Activated CD4-positive, alpha-beta T cell treated with anti-CD3 and anti-CD28 coated beads for 36 hours (primary cell): ENCODE measurements around the gene FOXP4. TPM values are rescaled to one million over a fixed set of nuclear protein-coding genes. Genes with fewer than 3 reads are reported as not detected.
"Not testable (repeated sequence)": the region's sequence is repeated elsewhere in the genome, so short reads cannot be mapped to it uniquely, and the experiment has no call there.

Experiments used
- ATAC-seq: fragments of 200-7000 bp; cut with Tn5 transposase; one replicate; pipeline ENCODE4 v1.10.0; 2021; ENCODE audit warnings: mild to moderate bottlenecking, moderate library complexity
- CTCF ChIA-PET: fragments of 350-600 bp; sonication (Branson Sonifier 250); formaldehyde crosslinking; loops from one replicate; lab custom pipeline; 2021; ENCODE audit warnings: antibody characterized with exemption; lab: Charles Lee
- POLR2A ChIA-PET: fragments of 350-600 bp; sonication (Branson Sonifier 250); formaldehyde crosslinking; loops from one replicate; lab custom pipeline; 2021; ENCODE audit warnings: antibody characterized with exemption, inconsistent platforms; lab: Charles Lee
- DNase-seq: peaks from one replicate; pipeline ENCODE4 v3.0.0-alpha.2; 2020
- H3K27ac Mint-ChIP-seq: one replicate; pipeline ENCODE4 v1.8.0; 2021; ENCODE audit warnings: mixed read lengths
- H3K27me3 Mint-ChIP-seq: one replicate; pipeline ENCODE4 v1.8.0; 2021; ENCODE audit warnings: mixed read lengths
- H3K36me3 Mint-ChIP-seq: one replicate; pipeline ENCODE4 v1.8.0; 2021; ENCODE audit warnings: low read depth, mixed read lengths
- H3K4me1 Mint-ChIP-seq: one replicate; pipeline ENCODE4 v1.8.0; 2021; ENCODE audit warnings: mixed read lengths
- H3K4me3 Mint-ChIP-seq: one replicate; pipeline ENCODE4 v1.8.0; 2021; ENCODE audit warnings: mild to moderate bottlenecking, moderate library complexity, mixed read lengths
- H3K9me3 Mint-ChIP-seq: one replicate; pipeline ENCODE4 v1.8.0; 2021; ENCODE audit warnings: low read depth, mixed read lengths
- intact Hi-C, 2 experiments: fragments of 100-400 bp; cut with DNase I in 1 of 2; cut with micrococcal nuclease in 1 of 2; formaldehyde crosslinking; loops; one replicate each; pipeline versions ENCODE4 v1.14.2 to v1.15.1; 2022 to 2024; cut with DNase I, micrococcal nuclease
- total RNA-seq, 2 experiments: library from RNA; stranded (reverse); gene quantifications; one replicate each; pipeline ENCODE4 v1.2.3, GENCODE V29; 2021

Gene FOXP4
- total RNA-seq, 2 experiments from 2014 or later: 11.1 to 13.8 TPM

GRCh38 chr6:41602864-41603608 lies 56.9 kb downstream of the FOXP4 start:
- POLR2A ChIA-PET: no interaction called here
- intact Hi-C loops: loop anchor here (1.0 to 5.0 kb wide), 6 partner anchors 79 to 564 kb away; partner anchors contain the start of gene FRS3 (in 1 of the 2)
- peaks cover 3% of the 10 kb centered on the region for H3K4me1 Mint-ChIP-seq
- DNase-seq (peak; percentile 86), ATAC-seq (peak; percentile 93)
- H3K36me3 Mint-ChIP-seq: no peaks in the 10 kb centered on the region
- no peak overlapping the region for H3K4me3 Mint-ChIP-seq
- H3K9me3 Mint-ChIP-seq: no peaks in the 10 kb centered on the region
- CTCF ChIA-PET: interaction anchor here (0.6 to 4.4 kb wide), 25 partner anchors 9 to 612 kb away, joined by 3 to 48 read pairs (median 4); no protein-coding TSS in a partner anchor
- no peaks in the 10 kb centered on the region for H3K27me3 Mint-ChIP-seq
- no peak overlapping the region for H3K27ac Mint-ChIP-seq

GRCh38 chr6:41604006-41604405 lies 57.8 kb downstream of the FOXP4 start:
- Mint-ChIP-seq H3K36me3 (no peaks in the 10 kb centered on the region), H3K4me1 (peaks cover 3% of the 10 kb centered on the region), H3K27me3 (no peaks in the 10 kb centered on the region), H3K9me3 (no peaks in the 10 kb centered on the region), H3K27ac (no peak overlapping the region), H3K4me3 (no peak overlapping the region)
- ATAC-seq (no peak), DNase-seq (no peak)
- intact Hi-C loops: loop anchor here in 1 of 2 experiments (5.0 kb wide), 1 partner anchor 173 kb away; the partner anchor contains the start of gene FRS3
- CTCF ChIA-PET: interaction anchor here (1.5 to 4.4 kb wide), 4 partner anchors 10 to 175 kb away, joined by 4 to 48 read pairs (median 12); no protein-coding TSS in a partner anchor
- POLR2A ChIA-PET: no interaction called here

GRCh38 chr6:41605649-41606048 lies 59.5 kb downstream of the FOXP4 start:
- CTCF ChIA-PET: interaction anchor here (0.6 to 2.4 kb wide), 5 partner anchors 10 to 82 kb away, joined by 3 to 5 read pairs (median 3); no protein-coding TSS in a partner anchor
- Mint-ChIP-seq H3K4me3 (no peak overlapping the region), H3K9me3 (no peaks in the 10 kb centered on the region), H3K27ac (no peak overlapping the region), H3K36me3 (no peaks in the 10 kb centered on the region), H3K27me3 (no peaks in the 10 kb centered on the region), H3K4me1 (peaks cover 3% of the 10 kb centered on the region)
- DNase-seq (no peak), ATAC-seq (no peak)
- POLR2A ChIA-PET: no interaction called here
- intact Hi-C loops: no loop called here

GRCh38 chr6:41607036-41607435 lies 60.9 kb downstream of the FOXP4 start:
- CTCF ChIA-PET: interaction anchor here (0.7 to 2.4 kb wide), 4 partner anchors 12 to 162 kb away, joined by 3 to 5 read pairs (median 3); no protein-coding TSS in a partner anchor
- Mint-ChIP-seq H3K27ac (no peak overlapping the region), H3K27me3 (peaks cover 2% of the 10 kb centered on the region), H3K9me3 (no peaks in the 10 kb centered on the region), H3K36me3 (no peaks in the 10 kb centered on the region), H3K4me1 (peaks cover 3% of the 10 kb centered on the region), H3K4me3 (no peak overlapping the region)
- ATAC-seq (no peak), DNase-seq (no peak)
- intact Hi-C loops: no loop called here
- POLR2A ChIA-PET: no interaction called here

- POLR2A ChIA-PET: no interaction called here
- H3K27ac Mint-ChIP-seq: no peak overlapping the region
- H3K4me3 Mint-ChIP-seq: no peak overlapping the region
- H3K36me3 Mint-ChIP-seq: no peaks in the 10 kb centered on the region
- no peak for ATAC-seq
- peaks cover 5% of the 10 kb centered on the region for H3K27me3 Mint-ChIP-seq
- intact Hi-C loops: no loop called here
- peaks cover 2% of the 10 kb centered on the region for H3K4me1 Mint-ChIP-seq
- CTCF ChIA-PET: interaction anchor here (0.7 kb wide), 1 partner anchor 163 kb away, joined by 3 read pairs; no protein-coding TSS in a partner anchor
- no peak for DNase-seq
- peaks cover 3% of the 10 kb centered on the region for H3K9me3 Mint-ChIP-seq
Measured at GRCh38 chr6:41607736-41608135, 61.6 kb downstream of the FOXP4 start.

- H3K4me3 Mint-ChIP-seq: no peak overlapping the region
- H3K36me3 Mint-ChIP-seq: no peaks in the 10 kb centered on the region
- intact Hi-C loops: no loop called here
- no peak overlapping the region for H3K27ac Mint-ChIP-seq
- DNase-seq: no peak
- ATAC-seq: no peak
- ChIA-PET CTCF (interaction anchor here (0.6 kb wide), 1 partner anchor 10 kb away, joined by 3 read pairs; no protein-coding TSS in a partner anchor), POLR2A (no interaction called here)
- H3K9me3 Mint-ChIP-seq: peaks cover 3% of the 10 kb centered on the region
- H3K4me1 Mint-ChIP-seq: no peaks in the 10 kb centered on the region
- peaks cover 5% of the 10 kb centered on the region for H3K27me3 Mint-ChIP-seq
Measured at GRCh38 chr6:41608443-41609151, 62.4 kb downstream of the FOXP4 start.

- H3K27ac Mint-ChIP-seq: no peak overlapping the region
- no peak for DNase-seq
- no peak for ATAC-seq
- H3K9me3 Mint-ChIP-seq: peaks cover 3% of the 10 kb centered on the region
- H3K4me3 Mint-ChIP-seq: no peak overlapping the region
- no peaks in the 10 kb centered on the region for H3K36me3 Mint-ChIP-seq
- CTCF ChIA-PET: interaction anchor here (1.3 to 2.9 kb wide), 4 partner anchors 11 to 247 kb away, joined by 3 to 9 read pairs (median 7); no protein-coding TSS in a partner anchor
- peaks cover 9% of the 10 kb centered on the region for H3K27me3 Mint-ChIP-seq
- intact Hi-C loops: no loop called here
- no peaks in the 10 kb centered on the region for H3K4me1 Mint-ChIP-seq
- POLR2A ChIA-PET: no interaction called here
Measured at GRCh38 chr6:41614715-41615114, 68.5 kb downstream of the FOXP4 start.

DNA sequence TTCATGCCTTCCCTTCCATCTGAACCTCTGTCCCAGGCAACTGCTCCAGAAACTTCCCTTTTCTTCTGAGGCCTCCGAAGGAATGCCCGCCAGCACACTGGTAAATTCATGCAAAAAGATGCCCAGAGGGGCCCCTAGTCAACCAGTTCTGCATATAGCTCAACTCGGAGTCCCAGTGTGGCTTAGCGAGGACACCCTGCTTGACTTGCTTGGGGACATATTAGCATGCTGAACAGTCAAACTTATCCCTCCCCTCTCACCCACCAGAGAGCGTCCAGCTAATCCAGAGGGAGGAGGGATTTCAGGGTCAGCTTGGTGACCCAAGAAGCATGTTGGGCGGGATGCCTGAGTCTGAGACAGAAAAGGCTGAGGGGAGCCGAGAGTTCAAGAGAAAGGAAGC lies 69.1 kb downstream of the FOXP4 start:
- ChIA-PET POLR2A (no interaction called here), CTCF (interaction anchor here (0.7 to 2.9 kb wide), 5 partner anchors 10 to 247 kb away, joined by 3 to 9 read pairs (median 3); no protein-coding TSS in a partner anchor)
- Mint-ChIP-seq H3K27ac (no peak overlapping the region), H3K36me3 (no peaks in the 10 kb centered on the region), H3K27me3 (peaks cover 9% of the 10 kb centered on the region), H3K4me1 (no peaks in the 10 kb centered on the region), H3K4me3 (no peak overlapping the region), H3K9me3 (peaks cover 3% of the 10 kb centered on the region)
- ATAC-seq (no peak), DNase-seq (no peak)
- intact Hi-C loops: no loop called here

DNA sequence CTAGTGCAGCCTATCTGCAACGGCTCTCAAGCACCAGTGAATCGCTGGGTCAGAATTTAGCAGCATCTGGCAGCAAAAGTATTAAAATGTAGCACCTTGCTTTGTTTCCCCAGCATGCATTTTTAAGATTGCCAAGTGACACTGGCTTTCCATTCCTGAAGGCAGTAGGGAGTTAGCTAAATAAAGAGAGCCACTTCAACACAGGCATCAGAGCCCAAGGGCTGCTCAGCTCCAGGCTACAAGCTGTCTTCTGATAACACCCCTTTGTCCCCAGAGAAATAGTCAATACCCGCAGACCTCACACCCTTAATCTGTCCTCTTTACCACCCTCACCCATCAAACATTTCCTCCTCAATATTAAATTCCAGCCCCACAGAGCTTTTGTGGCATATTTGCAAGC lies 72.4 kb downstream of the FOXP4 start:
- Mint-ChIP-seq H3K4me3 (no peak overlapping the region), H3K27me3 (peaks cover 6% of the 10 kb centered on the region), H3K4me1 (no peaks in the 10 kb centered on the region), H3K36me3 (peaks cover 2% of the 10 kb centered on the region), H3K9me3 (peaks cover 6% of the 10 kb centered on the region), H3K27ac (no peak overlapping the region)
- intact Hi-C loops: no loop called here
- CTCF ChIA-PET: interaction anchor here (1.1 to 1.3 kb wide), 2 partner anchors 12 to 16 kb away, joined by 4 to 12 read pairs; no protein-coding TSS in a partner anchor
- POLR2A ChIA-PET: no interaction called here
- DNase-seq: no peak
- no peak for ATAC-seq

- H3K36me3 Mint-ChIP-seq, H3K9me3 Mint-ChIP-seq, intact Hi-C loops, H3K4me3 Mint-ChIP-seq, DNase-seq, H3K27me3 Mint-ChIP-seq, H3K4me1 Mint-ChIP-seq, ATAC-seq, H3K27ac Mint-ChIP-seq, POLR2A ChIA-PET: not testable (repeated sequence)
- CTCF ChIA-PET: interaction anchor here (1.1 to 1.3 kb wide), 2 partner anchors 13 to 17 kb away, joined by 4 to 12 read pairs; no protein-coding TSS in a partner anchor
Measured at GRCh38 chr6:41619193-41619592, 73.0 kb downstream of the FOXP4 start.

DNA sequence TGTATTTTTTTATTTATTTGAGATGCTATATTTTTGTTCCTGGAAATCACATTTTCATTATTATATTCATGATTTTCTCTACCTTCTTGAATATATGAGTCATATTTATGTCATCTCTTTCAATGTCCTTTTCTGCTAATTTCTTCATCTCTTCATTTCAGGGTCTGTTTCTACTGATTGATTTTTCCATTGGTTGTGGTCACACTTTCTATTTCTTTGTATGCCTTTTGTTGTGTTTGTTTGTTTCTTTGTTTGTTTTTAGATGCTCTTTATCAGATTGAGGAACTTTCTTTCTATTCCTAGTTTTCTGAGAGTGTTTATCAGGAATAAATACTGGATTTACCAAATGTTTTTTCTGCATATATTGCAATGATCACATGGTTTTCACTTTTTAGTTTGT lies 75.2 kb downstream of the FOXP4 start:
- H3K4me3 Mint-ChIP-seq: no peak overlapping the region
- H3K27me3 Mint-ChIP-seq: peaks cover 6% of the 10 kb centered on the region
- peaks cover 6% of the 10 kb centered on the region for H3K9me3 Mint-ChIP-seq
- intact Hi-C loops: no loop called here
- peaks cover 10% of the 10 kb centered on the region for H3K4me1 Mint-ChIP-seq
- H3K27ac Mint-ChIP-seq: no peak overlapping the region
- no peak for DNase-seq
- ChIA-PET POLR2A (no interaction called here), CTCF (interaction anchor here (1.2 kb wide), 1 partner anchor 11 kb away, joined by 3 read pairs; no protein-coding TSS in a partner anchor)
- no peak for ATAC-seq
- peaks cover 2% of the 10 kb centered on the region for H3K36me3 Mint-ChIP-seq
